HG03521 (cell line): Measurements from ENCODE around the gene PHF23.

Source experiments
- ATAC-seq: cut with Tn5 transposase; IDR thresholded peaks from one replicate; pipeline ENCODE4 v1.9.1; 2021; ENCODE audit warnings: mild to moderate bottlenecking, moderate library complexity; ENCODE audit not compliant: unreplicated experiment

The PHF23 gene

GRCh38 chr17:7221278-7222092 is 17.8 kb downstream of the PHF23 start:
- ATAC-seq = no peak

- ATAC-seq = no peak
Observed at GRCh38 chr17:7220593-7221277, 18.5 kb downstream of the PHF23 start.

GRCh38 chr17:7219812-7220592 is 19.3 kb downstream of the PHF23 start, which contains the start of the genes ACADVL and DLG4:
ACADVL (plus strand) TSS chr17:7219938; CDS start chr17:7219985, 47 bp downstream.
DLG4 (minus strand) TSS chr17:7219836.
- ATAC-seq = no peak

- no peak for ATAC-seq
Observed at GRCh38 chr17:7219229-7219811, 19.9 kb downstream of the PHF23 start.

- no peak for ATAC-seq
Observed at GRCh38 chr17:7218758-7219157, 20.5 kb downstream of the PHF23 start.

- no peak for ATAC-seq
Observed at GRCh38 chr17:7218166-7218565, 21.1 kb downstream of the PHF23 start.

- ATAC-seq = no peak
Observed at GRCh38 chr17:7217113-7217987, 21.9 kb downstream of the PHF23 start.

- no peak for ATAC-seq
Observed at GRCh38 chr17:7216242-7217112, 22.8 kb downstream of the PHF23 start.

- ATAC-seq = no peak
Observed at GRCh38 chr17:7215652-7216180, 23.5 kb downstream of the PHF23 start.

GRCh38 chr17:7215136-7215638 is 24.1 kb downstream of the PHF23 start:
- ATAC-seq = no peak

GRCh38 chr17:7214300-7215135 is 24.7 kb downstream of the PHF23 start:
- ATAC-seq = peak; percentile 62

GRCh38 chr17:7213895-7214299 is 25.4 kb downstream of the PHF23 start:
- no peak for ATAC-seq

GRCh38 chr17:7211491-7212273 is 27.6 kb downstream of the PHF23 start:
- no peak for ATAC-seq

GRCh38 chr17:7208754-7209460 is 30.4 kb downstream of the PHF23 start:
- ATAC-seq = no peak

- ATAC-seq = no peak
Observed at GRCh38 chr17:7208027-7208571, 31.2 kb downstream of the PHF23 start.
